TTC549 (cell line): ENCODE results near the gene SLC26A11.
"Not testable (repeated sequence)": the region's sequence is repeated elsewhere in the genome, so short reads cannot be mapped to it uniquely, and the experiment has no call there.

Experiments used
- FAIRE-seq: peaks from 2 replicates; lab custom pipeline; 2012; peaks lifted over from hg19 to GRCh38; lab: Jason Lieb, UNC

SLC26A11 gene

GRCh38 chr17:80244871-80245509 is 24.8 kb downstream of the SLC26A11 start:
- no peak for FAIRE-seq

- FAIRE-seq = no peak
Observed at GRCh38 chr17:80245566-80246265, 25.5 kb downstream of the SLC26A11 start.

GRCh38 chr17:80246266-80246681 is 26.0 kb downstream of the SLC26A11 start:
- no peak for FAIRE-seq

GRCh38 chr17:80246726-80247125 is 26.5 kb downstream of the SLC26A11 start:
- FAIRE-seq = no peak

- no peak for FAIRE-seq
Observed at GRCh38 chr17:80247561-80247960, 27.3 kb downstream of the SLC26A11 start.

GRCh38 chr17:80248001-80248893 is 28.0 kb downstream of the SLC26A11 start:
- FAIRE-seq = no peak

- FAIRE-seq = no peak
Observed at GRCh38 chr17:80248894-80249710, 28.9 kb downstream of the SLC26A11 start.

- no peak for FAIRE-seq
Observed at GRCh38 chr17:80251966-80252365, 31.7 kb downstream of the SLC26A11 start.

GRCh38 chr17:80252871-80253270 is 32.6 kb downstream of the SLC26A11 start:
- no peak for FAIRE-seq

- FAIRE-seq = no peak
Observed at GRCh38 chr17:80253631-80254395, 33.6 kb downstream of the SLC26A11 start.

GRCh38 chr17:80254396-80255251 is 34.4 kb downstream of the SLC26A11 start:
- FAIRE-seq = no peak

- no peak for FAIRE-seq
Observed at GRCh38 chr17:80256034-80256350, 35.8 kb downstream of the SLC26A11 start.

- FAIRE-seq = no peak
Observed at GRCh38 chr17:80257716-80258213, 37.5 kb downstream of the SLC26A11 start.

GRCh38 chr17:80258296-80258695 is 38.1 kb downstream of the SLC26A11 start:
- not testable (repeated sequence) for FAIRE-seq

GRCh38 chr17:80259457-80260068 is 39.3 kb downstream of the SLC26A11 start:
- FAIRE-seq = no peak

GRCh38 chr17:80260069-80260535 is 39.9 kb downstream of the SLC26A11 start:
- FAIRE-seq = no peak

GRCh38 chr17:80260791-80261158 is 40.5 kb downstream of the SLC26A11 start, which contains the start of gene RNF213:
RNF213 (plus strand) TSS chr17:80260852; CDS start chr17:80263682, 2,830 bp downstream.
- FAIRE-seq = no peak

- no peak for FAIRE-seq
Observed at GRCh38 chr17:80261159-80261894, 41.1 kb downstream of the SLC26A11 start.

- no peak for FAIRE-seq
Observed at GRCh38 chr17:80261895-80262279, 41.7 kb downstream of the SLC26A11 start.
